GM19043 (cell line): ENCODE measurements around the gene MIEF1.

Source experiments
- ATAC-seq: cut with Tn5 transposase; IDR thresholded peaks from one replicate; pipeline ENCODE4 v1.9.1; 2021; ENCODE audit warnings: low read depth; ENCODE audit not compliant: unreplicated experiment

Gene MIEF1

DNA sequence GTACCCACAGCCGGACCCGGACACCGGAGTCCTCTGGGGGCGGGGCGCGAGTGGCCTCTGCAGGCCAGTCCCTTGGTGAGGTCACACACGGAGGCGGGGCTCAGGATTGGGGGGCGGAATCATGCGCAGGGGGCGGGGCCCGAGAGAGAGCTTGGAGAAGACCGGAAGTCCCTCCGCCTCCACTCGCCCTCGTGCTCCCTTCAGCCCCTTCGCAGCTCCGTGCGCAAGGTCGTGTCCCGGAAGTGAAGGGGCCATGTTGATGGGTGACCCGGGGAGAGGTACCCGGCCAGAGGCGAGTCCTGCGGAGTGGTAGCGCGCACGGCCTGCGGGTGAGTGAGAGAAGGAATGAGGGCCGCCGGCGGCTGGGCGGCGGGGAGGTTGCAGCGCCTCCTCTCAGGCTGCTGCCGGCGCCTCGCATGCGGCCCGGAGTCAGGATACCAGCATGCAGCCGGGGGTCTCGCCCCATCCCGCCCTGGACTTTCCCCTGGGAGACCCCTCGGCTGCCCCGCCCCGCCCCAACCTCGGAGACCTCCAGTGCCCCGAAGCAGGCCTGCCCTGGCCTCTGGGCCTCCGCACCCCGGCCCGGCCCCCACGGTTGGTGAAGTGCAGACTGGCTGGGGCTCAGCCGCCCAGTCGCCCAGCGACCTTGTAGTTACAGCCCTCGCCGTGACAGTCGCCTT, at the start of gene MIEF1:
Gene MIEF1, plus strand, starts transcription at position 182 of the 680 bp plus-strand sequence. CDS start 9,005 bp downstream, outside the sequence.
- peak; percentile 87 for ATAC-seq

DNA sequence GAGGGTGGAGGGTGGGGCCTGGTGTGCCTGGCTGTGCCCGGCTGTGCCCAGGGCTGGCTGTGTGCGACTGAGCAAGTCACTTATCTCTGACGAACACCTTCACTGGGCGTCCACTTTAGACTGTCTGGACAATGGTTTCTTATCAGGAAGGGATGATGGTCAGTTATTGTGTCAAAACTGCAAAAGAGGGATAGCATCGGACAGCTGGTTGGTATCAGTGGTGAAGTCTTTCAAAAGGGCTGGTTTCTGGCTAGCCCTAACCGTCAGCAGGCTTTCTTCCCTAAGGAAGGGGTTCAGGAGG, 49.4 kb upstream of the MIEF1 start:
- ATAC-seq = no peak

DNA sequence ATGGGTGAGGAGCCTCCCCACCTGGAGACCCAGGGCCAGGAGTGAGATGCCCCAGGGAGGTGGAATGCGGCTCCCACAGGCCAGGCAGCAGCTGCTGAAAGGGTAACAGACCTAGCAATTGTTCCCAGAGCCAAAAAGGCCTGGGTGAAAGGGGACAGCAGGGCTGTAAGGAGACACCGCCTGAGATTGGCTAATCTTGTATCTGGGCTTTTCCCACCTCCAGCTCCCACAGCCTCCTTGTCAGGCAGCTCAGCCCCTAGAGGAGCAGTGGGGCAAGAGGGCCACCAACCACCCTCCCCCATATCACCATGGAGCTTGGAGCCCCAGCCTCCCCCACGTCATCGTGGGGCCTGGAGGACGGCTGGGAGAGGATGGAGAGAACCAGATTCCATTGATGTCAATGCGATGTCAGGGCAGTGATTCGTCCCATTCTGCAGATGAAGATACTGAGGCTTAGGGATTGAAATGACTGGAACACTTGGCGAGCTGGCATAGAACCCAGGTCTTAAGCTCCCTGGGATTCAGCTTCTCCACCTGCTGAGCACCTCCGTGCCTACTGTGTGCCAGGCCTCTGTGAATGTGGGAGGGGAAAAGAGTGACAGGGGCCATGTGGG, 48.2 kb upstream of the MIEF1 start:
- ATAC-seq = no peak

GRCh38 chr22:39454385-39454871, 47.7 kb upstream of the MIEF1 start:
- ATAC-seq = no peak

DNA sequence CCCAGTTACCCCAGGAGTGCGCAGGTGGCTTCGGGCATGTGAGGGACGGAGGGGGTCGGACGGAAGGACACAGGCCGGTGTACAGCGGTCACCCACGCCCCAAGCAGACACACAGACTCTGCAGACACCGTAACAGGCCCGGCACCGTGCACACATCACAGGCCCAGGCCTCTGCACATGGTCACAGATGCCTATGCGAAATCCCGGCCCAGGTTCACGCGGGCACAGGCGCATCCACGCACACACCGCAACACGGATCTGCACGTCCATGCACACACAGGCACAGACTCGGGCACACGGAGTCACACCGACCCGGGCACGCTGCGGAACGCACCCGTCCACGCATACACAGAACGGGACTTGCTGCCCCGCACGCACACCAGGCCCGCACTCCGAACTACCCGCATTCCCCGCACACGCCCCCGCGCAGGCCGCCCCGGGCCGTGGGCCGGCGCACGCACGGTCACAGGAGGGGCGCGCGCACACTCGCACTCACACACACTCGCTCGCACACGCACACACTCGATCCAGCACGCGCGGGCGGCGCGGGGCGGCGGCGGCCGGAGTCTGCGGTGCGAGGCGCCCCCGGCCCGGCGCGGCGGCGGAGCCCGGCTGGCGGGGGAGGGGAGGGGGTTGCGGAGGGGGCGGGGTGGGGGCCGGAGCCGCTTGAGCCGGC, 45.4 kb upstream of the MIEF1 start, which contains the start of gene MGAT3:
Gene MGAT3, plus strand, starts transcription at position 491 of the 676 bp plus-strand sequence. CDS start 30,336 bp downstream, outside the sequence.
- no peak for ATAC-seq

DNA sequence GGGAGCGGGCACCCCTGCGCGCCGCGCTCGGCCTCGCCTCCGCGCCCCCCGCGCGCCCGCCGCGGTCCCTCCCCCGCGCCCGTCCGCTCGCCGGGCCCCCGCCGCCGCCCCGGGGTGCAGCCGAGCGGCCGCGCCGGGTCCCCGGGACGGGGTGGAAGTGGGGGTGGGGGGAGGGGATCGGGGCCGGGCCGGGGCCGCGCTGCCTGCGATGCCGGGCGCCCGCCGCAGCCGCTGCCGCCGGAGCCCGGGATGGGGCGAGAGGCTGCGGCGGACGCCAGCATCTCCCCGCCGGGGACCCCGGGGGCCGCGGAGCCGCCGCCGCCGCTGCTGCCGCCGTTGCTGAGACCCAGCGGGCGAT, 44.9 kb upstream of the MIEF1 start:
- no peak for ATAC-seq

- no peak for ATAC-seq
These were observed 44.3 kb upstream of the MIEF1 start for GRCh38 chr22:39457556-39458443.

DNA sequence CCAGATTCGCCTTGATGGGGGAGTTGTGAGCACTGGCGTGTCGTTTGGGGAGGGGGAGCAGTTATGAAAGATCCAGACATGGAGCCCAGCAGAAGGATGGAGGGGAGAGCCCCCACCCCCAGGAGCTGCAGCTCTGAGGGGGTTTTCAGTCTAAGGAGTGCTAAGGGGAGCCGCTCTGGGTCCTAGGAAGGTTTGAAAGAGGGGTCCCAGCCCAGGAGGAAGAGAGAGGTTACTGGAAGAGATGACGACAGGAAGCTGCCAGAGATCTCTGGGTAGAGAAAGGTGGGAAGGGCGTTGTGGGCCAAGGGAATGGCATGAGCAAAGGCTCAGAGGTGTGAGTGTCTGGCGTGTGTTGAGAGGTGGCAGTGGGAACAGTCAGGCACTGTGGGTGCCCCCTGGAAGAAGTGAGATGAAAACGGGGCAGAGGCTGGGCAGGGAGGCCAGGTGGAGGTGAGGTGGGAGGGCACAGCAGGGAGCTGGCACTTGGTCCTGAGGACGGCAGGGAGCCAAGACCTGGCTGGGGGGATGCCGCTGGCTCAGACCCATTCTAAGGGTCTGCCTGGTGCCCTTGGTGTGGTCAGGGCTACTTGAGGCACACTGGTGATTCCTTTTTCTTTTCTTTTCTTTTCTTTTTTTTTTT, 43.5 kb upstream of the MIEF1 start:
- ATAC-seq = no peak

DNA sequence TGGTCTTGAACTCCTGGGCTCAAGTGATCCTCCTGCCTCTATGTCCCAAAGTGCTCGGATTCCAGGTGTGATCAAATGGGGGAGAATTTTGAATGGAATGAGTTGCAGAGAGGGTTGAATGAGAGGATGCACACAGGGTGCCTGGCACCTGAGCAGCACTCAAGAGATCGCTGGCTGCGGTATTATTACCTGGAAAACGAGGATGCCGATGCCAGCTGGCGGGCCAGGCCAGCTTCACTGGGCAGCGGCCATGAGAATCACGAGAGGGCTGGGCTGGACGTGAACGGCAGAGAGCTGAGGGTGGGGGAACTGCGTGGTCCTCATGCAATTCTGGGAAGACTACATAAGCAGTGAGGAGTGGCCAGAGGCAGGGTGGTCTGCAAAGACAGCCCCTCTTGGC, 42.4 kb upstream of the MIEF1 start:
- no peak for ATAC-seq

GRCh38 chr22:39462443-39463221, 39.5 kb upstream of the MIEF1 start:
- ATAC-seq = no peak

- ATAC-seq = no peak
These were observed 38.8 kb upstream of the MIEF1 start for GRCh38 chr22:39463277-39463676.

GRCh38 chr22:39463931-39464390, 38.1 kb upstream of the MIEF1 start:
- no peak for ATAC-seq

DNA sequence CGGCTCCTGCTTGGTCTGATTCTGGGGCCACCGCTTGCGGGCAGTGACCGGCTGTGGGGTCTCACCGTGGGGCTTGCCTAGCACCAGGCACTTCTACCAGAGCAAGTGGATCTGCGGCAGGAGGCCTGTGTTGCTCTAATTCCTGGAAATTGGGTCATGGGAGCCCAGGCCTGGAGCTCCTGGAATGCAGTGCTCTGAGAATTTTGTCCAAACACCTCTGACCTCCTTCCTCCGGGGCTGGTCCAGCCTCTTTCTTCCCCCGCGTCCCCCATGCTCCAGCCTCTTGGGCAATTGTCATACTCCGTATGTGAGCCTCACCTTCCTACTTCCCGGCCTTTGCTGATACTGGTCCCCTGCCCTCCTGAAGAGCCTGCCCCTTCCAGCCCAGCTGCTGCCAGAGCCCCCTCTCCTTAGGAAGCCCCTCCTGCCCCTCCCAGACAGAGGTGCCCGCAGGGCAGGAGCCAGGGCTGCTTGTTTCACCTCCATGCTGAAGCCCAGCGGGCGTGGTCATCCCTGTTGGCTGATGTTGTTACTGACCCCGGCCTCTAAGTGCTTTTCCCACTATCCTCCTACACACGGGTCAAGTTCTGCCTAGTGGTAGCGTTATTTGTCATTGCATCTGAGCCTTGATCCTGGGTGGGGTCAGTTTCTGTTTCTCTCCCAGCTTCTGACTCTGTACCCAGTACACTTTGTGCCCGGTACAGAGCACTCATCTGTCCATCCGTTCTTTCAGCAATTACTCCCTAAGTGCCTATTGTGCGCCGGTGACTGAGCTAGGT, 35.7 kb upstream of the MIEF1 start:
- no peak for ATAC-seq

GRCh38 chr22:39467390-39467895, 34.6 kb upstream of the MIEF1 start:
- ATAC-seq = no peak

DNA sequence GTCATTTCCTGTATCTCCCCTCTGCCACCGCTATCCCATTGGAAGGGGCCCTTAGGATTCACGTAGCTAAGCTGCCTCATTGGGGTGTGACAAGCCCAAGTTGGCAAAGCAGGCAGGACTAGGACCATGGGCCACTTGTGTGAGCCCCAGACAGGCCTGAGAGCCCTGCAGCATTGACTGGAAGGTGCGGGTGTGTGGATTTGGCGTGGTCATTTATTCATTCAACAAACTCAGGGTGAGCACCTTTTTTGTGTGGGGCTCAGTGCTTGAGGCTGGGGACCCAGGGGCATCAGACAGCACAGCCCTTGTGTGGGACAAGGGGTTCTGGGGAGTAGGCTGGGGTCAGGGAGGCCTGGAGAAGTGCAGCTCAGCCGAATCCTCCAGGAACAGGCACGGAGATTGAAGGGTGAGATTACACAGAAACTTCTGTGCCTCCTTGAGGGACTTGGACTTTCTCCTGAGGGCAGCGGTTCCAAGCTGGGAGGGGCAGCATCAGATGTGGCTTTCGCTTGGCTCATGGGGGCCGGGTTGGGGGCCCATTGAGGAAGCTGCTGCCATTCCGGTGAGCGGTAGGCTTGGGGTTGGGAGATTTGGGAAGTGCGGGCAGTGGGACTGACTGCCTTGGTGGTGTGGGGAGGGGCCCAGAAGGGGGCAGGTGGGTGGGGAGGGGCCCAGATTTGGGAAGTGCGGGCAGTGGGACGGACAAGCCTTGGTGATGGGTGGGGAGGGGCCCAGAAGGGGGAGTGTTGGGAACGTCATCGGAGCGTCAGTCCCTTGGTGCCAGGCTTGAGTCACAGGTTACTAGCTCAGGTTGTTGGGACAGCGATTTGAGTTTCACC, 33.4 kb upstream of the MIEF1 start:
- ATAC-seq = no peak

- ATAC-seq = no peak
These were observed 32.8 kb upstream of the MIEF1 start for GRCh38 chr22:39469326-39469680.

DNA sequence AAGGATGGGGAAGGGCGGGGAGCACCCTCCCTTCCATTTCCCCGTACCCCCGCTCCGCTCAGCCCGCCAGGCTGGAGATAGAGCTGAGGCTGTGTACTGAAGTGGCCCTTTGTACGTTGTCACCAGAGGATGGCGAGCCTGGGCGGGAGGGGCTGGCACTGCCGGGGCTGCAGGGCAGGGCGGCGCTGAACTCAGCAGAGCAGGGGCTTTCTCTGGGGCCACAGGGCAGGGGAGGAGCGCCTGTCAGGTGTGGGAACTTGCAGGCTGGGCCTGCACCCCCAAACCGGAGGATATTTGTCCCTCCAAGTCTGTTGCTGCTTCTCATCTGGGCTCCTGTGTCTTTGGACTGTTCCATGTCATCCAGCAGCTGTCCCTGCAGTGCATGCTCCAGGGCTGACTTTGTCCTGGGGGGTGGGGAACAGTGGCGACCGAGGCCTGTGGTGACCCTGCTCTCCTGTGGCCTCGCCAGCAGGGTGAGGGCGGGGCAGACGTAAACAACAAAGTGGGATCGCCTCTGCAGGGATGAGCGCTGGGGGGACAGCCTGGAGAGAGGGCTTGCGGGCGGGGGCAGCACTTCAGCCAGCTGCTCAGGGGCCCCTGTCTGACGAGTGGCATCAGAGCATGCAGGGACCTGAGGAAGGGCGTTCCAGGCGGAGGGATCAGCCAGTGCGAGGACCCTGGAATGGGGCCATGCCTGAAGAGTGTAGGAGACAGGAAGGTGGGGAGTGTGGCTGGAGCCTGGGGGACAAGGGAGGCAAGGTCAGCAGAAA, 32.2 kb upstream of the MIEF1 start:
- no peak for ATAC-seq
